Putamen (tissue), 1 donor: Measurements from ENCODE around the gene RNF212.

Experiments
- DNase-seq: peaks from one replicate; pipeline ENCODE4 v3.0.0-alpha.2; 2016; ENCODE audit warnings: low spot score

The RNF212 gene

DNA sequence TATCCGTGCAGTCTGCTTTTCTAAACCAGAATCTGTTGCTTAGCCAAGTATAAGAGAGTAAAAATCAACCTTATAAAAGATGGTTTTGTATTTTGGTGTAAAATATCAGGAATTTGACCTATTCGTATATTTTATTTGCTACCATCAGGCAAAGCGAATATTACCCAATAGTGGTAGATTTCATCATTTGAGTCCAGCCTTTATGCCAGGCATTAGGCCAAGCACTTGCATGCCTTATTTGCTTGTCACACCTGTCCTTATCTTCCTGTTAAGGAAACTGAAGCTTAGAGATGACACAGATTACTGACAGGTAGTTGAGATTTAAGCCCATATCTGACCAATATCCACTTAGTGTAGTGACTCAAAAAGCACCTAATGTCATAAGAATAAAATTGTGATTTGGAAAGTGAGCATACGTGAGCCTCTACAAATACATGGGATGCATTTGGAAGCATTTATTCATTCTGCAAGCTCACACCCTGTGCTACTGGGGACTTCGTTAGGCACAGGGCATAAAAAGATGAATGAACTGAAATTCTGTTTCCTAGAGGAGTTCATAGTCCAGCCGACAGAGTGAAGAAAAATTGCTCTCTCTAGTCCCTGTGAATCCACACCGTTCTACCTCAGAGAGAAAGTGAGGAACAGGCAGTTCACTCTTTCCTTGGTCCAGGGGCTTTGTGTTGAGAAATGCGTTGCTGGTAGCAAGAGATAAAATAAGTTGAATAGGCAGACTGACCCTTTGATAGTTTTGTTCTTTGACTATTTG is 2.3 kb upstream of the RNF212 start:
- DNase-seq = no peak

DNA sequence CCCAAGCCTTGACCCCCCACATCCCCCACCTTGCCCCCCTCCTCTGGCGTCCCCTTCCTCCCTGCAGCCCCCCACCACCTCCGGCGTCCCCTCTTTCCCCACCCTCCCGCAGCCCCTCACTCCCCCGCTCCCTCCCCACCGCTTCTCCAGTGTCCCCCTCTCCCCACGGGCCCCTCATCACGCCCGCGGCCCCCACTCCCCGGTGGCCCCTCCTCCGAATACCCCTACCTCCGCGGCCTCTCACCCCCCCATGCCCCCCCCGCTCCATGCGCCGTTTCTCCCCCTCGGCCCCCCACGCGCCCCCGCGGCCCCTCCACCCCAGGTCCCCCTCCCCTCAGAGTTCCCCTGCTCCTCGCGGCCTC is 562 bp downstream of the RNF212 start:
- DNase-seq = no peak

DNA sequence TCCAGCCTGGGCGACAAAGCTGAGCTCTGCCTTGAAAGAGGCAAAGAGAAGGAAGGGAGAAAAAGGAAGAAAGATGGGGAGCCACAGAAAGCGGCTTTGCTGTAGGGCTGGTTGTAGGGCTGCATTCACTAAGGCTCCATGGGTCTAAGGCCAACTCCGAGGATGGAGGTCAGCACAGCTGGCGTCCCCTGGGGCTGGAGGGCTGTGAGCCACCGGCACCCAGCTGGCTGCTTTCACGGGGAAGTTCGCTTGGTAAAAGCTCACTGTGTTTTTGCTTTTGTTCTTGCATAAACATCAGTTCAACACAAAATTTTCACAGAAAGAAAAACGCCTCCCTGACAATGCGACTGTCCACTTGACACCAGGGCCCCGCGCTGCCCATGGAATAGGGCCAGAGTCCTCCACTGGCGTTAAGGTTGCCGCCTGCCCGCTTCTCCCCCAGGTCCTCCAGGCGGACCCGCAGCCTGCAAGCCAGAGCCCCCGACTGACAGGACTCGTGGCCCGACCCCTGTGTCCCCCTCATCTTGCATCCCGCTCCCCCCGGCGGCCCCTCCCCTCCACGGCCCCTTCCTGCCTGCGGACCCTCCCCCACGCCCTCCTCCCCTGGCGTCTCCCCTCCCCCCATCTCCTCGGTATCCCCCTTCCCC is 1.1 kb downstream of the RNF212 start:
- no peak for DNase-seq

DNA sequence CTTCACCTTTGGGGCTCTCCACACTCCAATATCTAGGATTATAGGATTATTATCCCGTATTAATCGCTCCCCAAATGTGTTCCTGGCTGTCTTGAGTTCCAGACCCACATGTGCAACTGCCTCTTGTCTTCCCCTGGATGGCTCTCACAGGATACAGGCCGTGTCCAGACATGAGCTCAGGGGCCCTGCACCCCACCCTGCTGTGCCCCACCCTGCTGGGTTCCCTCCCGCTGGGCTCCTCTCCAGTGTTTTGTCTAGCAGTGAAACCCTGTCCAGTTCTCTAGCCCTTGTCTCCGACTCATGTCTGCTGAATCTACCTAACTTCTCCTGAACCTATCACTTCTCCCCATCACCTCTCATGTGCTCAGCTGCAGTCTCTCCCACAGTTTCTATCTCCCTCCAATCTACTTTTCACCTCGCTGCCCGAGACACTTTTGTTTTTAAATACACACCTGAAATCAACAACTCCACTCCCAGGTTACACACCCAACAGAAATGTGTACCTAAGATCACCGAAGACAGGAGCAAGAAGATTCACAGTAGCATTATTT is 2.0 kb downstream of the RNF212 start:
- no peak for DNase-seq

DNA sequence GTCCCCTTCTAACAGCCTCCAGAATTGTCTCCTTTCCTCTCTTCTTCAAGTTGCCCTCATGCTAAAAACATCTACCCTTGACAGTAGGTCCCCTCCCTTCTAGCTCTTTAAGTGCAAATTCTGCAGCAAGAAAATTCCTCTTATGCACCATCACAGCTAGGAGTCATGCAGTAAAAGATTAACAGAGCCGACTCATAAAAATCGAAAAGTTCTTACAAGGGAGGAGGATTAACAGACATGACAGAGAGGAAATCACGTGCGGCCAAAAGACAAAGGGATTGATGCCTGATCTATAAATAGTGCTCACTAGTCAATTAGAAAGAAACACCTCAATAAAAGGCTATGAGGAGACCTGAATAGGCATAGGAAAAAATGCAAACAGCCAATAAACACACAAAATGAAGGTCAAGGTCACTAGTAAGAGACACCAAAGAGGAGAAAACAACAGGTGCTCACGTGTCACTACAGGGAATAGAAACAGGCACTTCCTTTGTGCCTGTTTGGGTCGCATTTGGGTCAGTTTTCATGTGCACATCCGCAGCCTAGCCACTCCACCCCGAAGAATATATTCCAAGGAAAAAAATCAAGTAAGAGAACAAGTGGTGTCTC is 3.4 kb downstream of the RNF212 start:
- DNase-seq = no peak

DNA sequence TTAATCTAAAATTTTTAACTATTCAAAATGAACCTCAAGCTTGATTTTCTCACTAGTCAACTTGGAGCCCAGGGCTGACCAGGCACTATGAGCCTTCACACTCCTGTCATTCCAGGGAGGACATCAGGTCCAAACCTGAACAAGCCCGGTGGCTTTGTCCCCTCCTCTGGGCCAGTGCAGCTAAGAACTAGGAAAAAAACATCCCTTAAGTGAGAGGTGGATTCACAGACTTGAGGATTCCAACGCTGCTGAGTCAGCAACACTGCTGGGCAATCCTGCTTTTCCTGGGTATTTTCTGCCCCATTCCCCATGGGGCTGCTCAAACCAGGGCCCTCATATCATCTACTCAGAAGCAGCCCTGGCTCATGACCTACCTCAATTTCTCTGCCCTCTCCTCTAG is 4.0 kb downstream of the RNF212 start:
- DNase-seq = no peak

DNA sequence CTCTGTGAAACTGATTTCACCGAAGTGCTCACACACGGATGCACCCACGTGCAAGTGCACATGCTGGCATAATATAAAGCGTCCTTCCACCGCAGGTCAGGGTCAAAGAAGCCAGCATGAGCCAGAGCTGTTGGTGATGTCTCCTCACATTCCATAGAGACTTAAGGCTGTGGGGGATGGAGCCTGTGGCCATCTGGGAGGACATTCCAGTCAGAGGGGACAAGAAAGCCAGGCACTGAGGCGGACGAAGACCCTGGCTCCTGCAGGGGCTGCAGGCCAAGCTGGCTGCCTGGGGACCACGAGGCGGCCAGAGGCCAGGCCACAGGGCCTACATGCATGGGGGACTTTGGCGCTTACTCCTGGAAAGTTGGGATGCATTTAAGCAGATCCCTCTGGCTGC is 7.7 kb downstream of the RNF212 start:
- DNase-seq = no peak

DNA sequence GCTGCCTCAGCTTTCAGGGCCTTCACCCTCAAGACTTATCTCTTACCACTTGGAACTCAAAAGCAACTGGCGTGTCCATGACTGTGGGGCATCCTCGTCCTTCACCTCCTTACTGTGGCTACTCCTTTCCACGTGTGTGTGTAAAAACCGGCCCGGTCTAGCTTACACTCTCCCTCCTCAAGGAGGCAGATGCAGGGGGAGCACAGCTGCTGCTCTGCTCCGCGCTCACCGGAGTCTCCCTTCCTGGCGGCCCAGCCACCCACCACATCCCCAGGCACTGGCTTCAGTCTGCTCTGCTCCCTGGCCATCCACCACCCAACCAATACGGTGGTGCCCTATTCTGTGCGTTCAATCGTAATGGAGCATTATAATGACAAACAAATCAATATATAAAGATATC is 8.3 kb downstream of the RNF212 start:
- no peak for DNase-seq

DNA sequence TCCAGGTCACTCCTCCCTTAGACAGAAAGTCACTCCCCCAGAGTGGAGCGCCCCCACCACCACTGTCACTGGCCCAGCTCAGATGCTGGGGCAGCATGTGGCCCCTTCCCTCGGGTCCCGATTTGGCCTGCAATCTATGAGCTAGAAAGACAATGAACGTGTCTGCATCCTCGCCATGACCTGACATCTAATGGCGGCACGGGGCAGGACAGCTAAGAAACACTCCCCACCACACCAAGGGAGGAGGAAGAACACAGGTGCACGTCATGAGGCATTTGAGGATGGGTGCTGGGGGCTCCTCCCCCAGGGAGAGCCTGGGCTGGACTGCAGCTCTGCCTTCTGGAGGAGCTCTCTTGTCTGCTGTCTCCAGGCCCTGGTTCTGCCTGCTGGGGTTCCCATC is 8.7 kb downstream of the RNF212 start:
- no peak for DNase-seq

DNA sequence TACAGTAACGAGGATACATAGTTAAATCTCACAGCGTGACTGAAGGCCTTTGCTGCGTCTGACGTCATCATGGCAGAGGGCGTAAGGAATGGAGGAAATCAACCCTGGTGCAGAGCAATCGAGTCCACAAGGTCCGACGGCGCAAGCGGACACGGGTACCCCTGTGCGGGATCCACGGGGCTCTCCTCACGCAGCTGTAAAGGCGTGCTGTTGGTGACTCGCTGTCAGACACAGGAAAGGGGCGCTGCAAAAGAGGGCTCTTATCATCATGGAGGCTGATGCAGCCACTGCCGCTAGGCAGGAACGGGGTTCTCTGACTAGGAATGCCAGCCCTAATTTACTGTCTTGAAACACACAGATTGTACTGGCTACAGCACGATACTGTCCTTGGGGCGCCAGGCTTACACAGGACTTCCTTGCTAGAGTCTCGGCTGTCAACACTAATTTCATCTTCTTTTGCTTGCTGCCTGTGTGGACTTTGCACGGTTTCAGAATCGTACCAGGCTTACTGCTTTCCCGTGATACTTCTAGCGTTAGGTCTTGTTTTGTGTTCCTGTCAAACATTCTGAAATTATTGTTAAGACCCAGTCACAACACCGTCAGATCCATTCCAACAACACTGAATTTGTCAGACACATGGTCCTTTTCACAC is 13.6 kb downstream of the RNF212 start:
- DNase-seq = no peak

DNA sequence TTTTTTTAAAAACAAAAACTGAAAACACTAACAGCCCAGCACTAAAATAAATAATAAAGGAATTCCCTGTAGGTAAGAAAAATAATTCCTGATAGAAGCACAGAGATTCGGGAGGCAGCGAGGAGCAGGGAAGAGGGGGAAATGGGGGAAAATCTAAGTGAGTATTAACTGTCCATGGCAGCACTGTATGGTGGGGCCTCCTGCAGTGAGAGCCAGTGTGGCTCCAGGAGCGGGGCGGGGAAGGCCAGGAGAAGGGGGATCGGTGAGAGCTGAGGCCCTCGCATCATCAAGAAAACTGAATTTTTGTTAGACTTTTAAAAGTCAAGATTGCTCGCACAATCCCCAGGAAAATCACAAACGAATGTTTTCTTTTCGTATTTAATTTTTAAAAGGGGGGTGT is 14.1 kb downstream of the RNF212 start:
- no peak for DNase-seq

DNA sequence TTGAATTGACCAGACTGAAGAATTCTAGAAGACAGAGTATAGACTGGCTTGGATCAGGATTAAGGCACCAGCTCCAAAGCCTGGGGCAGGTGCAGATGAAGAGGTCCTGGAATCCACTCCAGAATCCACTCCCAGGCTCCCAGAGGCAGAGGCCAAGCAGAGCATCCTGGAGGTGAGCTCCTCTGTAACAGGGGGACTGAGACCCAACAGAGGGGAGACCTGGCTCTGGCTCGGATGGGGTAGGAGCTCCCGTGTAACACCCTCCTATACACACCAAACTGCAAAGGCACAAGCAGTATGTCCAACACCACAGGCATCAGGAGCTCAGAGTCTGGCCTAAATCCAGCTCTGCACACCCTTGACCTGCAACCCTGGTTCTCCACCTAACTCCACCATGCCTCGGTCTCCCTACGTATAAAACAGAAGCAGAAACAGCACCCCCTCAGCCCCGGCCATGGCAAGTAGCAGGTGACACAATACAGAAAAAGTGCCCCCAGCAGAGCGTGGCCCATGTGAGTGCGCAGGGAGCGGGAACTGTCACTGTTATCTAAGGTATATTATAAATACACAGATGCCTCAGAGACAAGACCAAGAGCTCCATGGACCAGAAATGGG is 14.9 kb downstream of the RNF212 start:
- DNase-seq = no peak

DNA sequence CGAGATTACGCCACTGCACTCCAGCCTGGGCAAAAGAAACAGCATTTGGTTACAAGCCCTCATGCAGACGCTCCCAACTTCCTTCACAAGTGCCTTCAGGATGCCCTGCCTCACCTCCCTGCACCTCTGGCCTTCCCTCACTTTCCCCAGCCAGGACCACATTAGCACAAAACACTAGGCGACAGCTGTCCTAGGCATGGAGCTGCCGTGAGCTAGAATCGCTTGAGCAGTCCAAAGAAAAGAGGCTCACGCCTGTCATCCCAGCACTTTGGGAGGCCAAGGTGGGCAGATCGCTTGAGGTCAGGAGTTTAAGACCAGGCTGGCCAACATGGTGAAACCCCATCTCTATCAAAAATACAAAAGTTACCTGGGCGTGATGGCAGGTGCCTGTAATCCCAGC is 15.8 kb downstream of the RNF212 start:
- no peak for DNase-seq

DNA sequence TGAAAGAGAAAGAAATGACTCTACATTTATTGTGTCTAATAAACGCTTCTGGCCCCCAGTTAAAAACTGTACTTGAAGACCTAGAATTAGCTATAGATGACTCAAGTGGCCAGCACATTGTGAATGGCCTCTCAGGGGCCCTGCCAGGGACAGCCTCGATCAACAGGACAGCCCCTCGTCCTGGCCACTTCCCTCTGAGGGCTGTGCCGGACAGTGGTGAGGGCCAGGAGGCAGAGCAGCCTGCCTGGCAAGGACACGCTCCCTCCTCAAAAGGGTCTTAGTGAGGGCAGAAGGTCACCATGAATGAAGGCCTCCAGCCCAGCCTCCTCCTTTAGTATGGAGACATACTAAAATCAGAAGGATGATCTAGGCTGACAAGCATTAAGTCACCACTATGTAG is 16.5 kb downstream of the RNF212 start:
- DNase-seq = no peak

DNA sequence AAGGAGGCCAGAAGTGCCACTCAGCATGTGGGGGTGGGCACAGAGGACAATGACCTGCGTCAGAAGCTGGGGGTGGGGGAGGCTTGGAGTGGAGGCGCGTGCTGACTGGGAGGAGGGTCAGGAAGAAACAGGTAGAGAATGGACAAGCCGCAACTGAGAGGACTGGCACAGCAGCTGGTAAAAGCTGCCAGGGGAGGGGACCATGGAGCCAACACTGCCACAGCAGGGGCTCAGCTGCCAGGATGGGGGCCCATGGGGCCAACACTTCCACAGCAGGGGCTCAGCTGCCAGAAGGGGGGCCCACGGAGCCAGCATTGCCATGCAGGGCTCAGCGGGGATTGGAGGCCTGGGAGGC is 19.1 kb downstream of the RNF212 start:
- no peak for DNase-seq

DNA sequence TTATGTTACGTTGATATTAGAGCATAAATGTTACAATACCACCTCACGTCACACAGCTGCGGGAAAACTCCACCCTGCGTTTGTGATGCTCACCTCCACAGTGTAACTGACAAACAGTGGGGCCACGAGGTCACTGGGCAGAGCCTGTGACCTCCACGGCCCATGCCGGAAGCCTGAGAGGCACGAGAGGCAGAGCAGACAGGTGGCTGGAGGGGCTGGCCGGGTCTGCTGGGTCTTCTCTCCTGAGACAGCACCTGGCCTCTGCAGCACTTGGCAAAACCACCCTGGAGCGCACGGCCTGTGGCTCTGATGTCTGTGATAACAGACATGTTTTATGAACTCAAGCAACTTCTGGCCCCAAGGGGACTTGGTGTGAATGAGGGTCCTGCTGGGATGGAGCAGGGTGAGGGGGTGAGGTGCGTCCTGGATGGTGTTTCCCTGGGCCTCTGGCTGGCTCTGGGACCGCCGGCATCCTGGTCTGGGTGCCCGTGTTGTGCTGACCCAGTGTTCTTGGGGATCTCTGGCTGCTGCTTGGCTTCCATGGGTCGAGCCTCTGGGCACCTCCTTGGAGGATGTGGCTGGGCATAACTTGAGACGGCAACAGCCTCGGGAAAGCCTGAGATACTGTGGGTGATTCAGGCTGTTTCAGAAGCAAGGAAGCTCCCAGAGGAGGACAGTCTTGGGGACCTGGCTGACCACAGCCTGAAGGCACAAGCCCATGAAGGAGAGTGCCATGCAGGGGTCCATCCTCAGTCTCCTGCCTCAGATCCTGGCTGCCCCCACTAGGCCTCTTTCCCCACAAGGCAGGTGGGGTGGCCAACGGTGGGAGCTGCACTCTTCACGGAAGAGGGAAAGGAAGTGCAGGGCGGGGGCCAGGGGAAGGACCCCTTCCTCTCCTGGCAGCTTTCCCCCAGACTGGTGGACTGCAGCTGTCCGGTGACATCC is 19.7 kb downstream of the RNF212 start:
- no peak for DNase-seq

DNA sequence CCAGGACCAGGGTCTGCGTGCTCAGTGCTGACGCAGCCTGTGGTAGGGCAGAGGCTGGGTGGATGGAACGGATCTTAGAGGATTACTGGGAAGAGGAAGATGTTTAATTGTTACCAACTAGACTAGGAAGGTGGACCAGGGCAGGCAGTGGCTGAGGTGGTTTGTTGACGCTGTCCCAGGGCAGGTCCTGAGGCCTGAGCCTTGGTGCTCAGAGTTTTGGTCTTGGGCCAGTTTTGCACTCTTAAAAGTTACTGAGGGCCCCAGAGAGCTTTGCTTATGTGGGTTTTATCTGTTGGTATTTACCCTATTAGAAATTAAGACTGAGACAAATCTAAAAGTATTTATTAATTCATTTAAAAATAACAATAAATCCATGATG is 20.4 kb downstream of the RNF212 start:
- DNase-seq = no peak

DNA sequence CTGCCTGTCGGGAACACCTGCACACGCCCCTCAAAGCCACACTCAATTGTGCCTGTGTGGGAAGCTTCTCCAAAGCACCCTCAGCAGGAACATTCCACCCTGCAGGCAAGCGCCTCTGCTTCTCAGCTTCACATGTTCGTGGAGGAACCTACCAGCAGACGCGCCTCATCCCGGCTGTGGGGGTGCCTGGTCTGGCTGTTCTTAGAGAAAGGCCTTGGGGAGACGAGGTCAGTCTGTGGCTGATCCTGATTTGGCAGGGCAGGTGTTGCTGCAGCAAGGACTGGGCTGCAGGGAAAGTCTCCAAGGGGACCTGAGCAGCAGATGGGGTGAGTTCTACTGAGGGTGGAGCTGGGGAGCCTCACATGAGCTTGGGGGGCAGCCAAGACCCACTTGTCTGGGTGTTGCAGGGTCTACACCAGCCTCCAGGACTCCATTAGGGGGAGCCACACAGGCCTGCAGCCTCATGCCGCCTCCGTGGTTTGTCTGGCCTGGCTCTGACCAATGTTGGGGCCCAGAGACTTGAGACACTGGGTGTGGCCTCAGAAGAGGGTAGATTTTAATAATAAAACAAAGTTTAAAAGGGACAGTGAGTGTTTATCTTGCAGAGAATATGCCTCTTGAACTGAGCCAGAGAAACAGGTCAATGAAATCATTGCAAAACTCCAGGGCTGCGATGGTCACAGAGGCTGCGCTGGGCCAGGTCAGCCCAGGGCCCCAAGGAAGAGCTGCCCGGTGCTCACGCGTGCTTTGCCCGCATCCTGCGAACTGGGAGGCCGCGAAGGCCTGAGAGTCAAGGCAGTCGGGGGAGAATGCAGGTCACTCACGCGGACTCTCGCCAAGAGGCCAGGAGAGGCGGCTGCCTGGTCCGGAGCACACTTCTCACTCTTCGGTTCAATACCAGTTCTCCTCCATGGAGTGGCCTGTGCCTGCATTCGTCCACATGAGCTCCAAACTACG is 21.1 kb downstream of the RNF212 start:
- no peak for DNase-seq

DNA sequence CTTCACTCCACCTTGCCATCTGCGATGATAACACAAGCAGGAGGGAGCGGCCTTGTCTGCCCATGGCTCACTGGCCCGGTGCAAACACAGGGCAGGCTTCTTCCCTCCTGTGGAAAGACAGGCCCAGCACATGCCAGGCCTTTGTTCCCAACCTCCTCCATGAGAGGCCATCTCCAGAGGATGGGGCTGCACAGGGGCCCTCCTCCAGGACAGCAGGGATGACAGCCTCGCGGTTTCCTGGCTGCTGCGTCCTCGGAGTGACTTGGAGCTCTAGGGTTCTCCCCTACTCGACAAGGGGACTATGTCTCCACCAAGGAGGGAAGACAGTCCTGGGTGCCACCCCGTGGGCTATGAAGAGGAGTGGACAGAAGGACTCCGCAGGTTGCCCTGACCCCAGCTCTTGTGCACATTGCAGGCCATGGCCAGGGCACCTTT is 21.8 kb downstream of the RNF212 start:
- DNase-seq = no peak
